ENCODE data around the gene CCDC92.

- TF ChIP-seq, protein P1, sequence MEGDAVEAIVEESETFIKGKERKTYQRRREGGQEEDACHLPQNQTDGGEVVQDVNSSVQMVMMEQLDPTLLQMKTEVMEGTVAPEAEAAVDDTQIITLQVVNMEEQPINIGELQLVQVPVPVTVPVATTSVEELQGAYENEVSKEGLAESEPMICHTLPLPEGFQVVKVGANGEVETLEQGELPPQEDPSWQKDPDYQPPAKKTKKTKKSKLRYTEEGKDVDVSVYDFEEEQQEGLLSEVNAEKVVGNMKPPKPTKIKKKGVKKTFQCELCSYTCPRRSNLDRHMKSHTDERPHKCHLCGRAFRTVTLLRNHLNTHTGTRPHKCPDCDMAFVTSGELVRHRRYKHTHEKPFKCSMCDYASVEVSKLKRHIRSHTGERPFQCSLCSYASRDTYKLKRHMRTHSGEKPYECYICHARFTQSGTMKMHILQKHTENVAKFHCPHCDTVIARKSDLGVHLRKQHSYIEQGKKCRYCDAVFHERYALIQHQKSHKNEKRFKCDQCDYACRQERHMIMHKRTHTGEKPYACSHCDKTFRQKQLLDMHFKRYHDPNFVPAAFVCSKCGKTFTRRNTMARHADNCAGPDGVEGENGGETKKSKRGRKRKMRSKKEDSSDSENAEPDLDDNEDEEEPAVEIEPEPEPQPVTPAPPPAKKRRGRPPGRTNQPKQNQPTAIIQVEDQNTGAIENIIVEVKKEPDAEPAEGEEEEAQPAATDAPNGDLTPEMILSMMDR (IDR thresholded peaks at IDR 0.05; ENCODE audit: low read depth, low read length, poor library complexity, severe bottlenecking) = no peak
- TF ChIP-seq EZH2phosphoT487 (IDR thresholded peaks at IDR 0.05; ENCODE audit: borderline replicate concordance, low read length) = no peak
These were observed 30.0 kb upstream of the CCDC92 start for GRCh38 chr12:124002654-124003053.
